GF-D8 (cell line): ENCODE measurements around the gene ZNF407.
A peak's percentile ranks its signal among the peaks of the same experiment; 100 is the strongest.

Experiments
- DNase-seq: peaks from one replicate; lab custom pipeline; 2025; lab: John Stamatoyannopoulos, UW

ZNF407 gene

DNA sequence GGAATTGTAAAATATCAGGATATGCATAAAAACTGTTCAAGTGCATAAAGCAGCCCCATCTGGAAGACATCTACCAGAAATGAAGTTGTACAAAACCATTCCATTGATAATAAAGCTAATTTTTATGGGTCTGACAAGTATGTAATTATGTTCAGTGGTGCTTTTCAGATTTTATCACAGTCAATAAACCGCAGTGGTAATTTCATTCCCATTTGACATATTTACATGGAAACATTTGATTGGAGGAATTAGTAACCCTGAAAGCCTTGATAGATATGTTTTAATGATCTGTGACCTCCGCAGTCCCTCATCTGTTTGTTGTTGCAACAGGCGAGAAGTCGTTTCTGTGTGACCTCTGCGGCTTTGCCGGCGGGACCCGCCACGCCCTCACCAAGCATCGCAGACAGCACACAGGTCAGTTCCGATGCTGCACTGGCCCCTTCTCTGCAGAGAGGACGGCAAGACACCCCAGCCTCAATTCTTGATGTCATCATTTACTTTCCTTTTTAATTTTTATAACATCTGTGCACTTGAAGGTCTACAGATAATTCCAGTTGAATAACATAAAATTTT, 283.1 kb downstream of the ZNF407 start:
- no peak for DNase-seq

DNA sequence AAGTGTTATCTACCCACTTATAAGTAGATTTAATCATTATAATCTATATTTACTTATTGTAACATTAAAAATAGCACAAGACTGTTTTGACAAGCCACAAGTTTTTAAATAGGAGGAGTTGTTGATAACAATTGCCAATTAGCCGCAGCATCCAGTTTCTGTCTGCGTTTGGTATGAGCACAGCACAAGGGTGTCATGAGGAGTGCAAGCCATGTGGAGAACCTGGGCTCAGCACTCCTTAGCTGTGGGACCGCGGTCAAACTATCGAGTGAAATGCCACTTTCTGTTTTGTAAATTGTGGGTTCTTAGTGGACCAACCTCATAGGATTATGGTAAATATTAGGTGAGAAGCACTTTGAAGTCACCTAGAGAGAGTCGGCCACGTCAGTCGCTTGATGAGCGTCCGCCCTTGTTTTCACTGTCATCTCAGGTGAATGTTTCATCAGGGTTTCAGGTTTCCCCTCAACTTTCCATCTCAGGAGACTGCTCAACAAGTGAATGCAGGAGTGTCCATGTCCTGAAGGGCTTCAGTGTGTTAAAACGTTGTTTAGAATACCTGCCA, 294.5 kb downstream of the ZNF407 start:
- no peak for DNase-seq

GRCh38 chr18:74895686-74896085, 298.0 kb downstream of the ZNF407 start:
- no peak for DNase-seq

DNA sequence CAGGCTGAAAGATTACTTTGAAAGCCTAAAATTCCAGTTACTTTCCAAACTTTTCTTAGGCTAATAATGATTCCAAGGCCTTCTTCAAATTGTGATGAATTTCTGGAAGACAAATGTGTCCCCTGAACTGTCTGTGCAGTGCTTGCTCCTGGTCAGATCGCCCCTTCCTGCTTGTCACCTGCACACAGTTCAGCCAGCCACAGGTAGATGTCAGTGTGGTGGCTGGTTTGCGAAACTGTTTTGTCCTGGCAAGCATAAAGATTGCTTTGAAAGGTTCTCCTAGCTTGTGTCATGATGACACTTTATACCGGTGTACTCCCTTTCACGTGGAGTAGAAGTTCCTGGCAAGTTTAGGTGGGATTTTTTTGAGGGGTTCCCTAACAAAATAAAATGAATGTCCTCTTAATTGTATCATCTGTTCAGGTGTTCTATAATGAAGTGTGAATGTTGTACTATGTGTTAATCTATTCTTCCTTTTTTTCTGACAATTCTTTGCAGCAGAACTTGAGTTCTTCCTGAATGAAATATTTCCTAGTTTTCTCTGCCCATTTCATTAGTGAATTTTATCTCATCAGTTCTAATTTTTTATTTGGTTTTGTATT, 298.8 kb downstream of the ZNF407 start:
- DNase-seq = no peak

DNA sequence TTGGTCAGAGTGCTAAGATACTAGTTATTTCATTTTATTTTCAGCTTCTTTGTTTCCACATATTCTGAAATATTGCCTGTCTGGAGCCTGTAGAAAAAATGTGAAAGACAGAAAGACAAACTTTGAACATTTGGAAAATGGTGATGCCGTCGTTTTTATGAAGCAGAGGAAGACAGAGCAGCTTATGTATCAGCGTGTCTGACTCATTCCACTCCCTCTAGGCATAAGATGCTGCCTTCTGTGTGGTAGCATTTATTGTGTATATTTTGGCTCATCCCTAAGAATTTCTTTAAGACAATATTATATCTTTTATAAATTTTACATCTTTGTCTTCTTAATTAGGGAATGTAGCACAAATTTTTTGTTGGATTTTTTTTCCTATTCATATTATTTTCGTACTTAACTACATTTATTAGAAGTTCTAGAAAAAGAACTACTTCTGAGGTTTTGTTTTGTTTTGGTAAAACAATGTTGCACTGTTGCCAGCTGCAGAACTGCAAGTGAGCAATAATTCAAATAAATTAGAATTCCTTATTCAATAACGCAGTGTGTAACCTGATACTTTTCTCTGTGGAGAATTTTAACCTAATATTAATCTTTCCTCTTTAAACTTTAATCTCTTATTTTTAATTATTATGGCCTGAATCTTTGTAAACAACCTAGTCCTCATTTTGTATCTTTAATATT, 300.4 kb downstream of the ZNF407 start:
- no peak for DNase-seq

DNA sequence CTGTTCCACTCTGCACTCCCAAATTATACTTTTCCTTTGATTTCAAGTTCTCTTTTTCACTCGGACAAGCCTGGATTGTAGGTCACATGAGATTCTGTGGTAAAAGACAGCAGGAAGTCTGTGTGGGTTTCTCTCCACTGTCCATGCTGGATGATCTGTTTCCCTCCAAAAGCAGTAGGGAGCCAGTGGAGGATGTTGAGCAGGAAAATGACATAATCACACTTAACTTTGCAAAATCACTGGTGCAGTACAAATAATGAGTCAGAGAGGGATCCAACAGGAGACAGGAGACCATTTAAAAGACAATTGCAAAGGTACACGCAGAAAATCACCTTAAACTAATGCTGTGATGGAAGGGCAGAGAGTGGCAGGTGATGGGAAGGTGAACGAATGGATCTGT, 301.3 kb downstream of the ZNF407 start:
- peak; percentile 33 for DNase-seq

GRCh38 chr18:74899554-74899953, 301.9 kb downstream of the ZNF407 start:
- DNase-seq = no peak

- no peak for DNase-seq
These were observed 303.9 kb downstream of the ZNF407 start for GRCh38 chr18:74901362-74902146.

DNA sequence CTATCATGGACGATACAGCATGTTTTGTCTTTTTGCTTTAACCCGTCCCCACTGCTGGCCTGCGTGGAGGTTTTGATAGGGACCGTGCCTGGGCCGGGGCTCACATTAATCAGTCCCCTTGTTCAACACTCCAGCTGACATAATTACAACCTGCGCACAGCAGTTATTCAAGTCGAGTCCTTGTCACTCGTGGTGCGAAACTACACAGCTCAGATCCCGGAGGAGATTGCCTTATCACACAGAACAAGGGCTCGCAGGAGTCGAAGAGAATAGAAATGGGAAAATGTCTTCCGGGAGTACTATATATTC, 304.4 kb downstream of the ZNF407 start:
- DNase-seq = no peak

GRCh38 chr18:74905247-74905646, 307.6 kb downstream of the ZNF407 start:
- no peak for DNase-seq

GRCh38 chr18:74906184-74906583, 308.5 kb downstream of the ZNF407 start:
- no peak for DNase-seq

- DNase-seq = no peak
These were observed 316.5 kb downstream of the ZNF407 start for GRCh38 chr18:74914052-74914591.

- no peak for DNase-seq
These were observed 317.0 kb downstream of the ZNF407 start for GRCh38 chr18:74914648-74915047.

DNA sequence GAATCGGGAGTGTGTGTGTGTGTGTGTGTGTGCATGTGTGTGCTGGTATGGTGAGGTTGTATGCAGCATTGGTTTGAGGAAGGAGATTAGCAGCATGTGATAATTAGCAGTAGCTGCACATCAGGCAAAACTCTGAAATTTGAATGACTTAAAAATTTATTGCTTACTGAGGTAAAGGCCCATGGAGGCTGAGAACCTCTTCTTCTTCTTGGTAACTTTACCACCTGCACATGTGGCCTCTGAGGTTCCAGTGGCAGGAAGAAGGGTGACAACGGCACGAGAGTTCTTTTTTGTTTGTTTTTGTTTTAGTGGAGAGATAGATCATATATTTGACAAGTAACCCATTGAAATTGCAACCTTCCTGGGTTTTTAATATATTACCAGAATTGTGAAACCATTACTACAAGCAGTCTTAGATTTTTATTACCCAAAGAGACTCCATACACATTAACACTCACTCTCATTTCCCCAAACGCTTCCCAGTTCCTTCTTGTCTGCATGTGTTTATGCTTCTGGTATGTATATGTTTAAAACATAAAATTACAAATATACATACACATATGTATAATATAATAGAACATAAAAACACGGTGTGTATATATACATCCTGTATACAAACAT, 319.2 kb downstream of the ZNF407 start:
- DNase-seq = no peak

DNA sequence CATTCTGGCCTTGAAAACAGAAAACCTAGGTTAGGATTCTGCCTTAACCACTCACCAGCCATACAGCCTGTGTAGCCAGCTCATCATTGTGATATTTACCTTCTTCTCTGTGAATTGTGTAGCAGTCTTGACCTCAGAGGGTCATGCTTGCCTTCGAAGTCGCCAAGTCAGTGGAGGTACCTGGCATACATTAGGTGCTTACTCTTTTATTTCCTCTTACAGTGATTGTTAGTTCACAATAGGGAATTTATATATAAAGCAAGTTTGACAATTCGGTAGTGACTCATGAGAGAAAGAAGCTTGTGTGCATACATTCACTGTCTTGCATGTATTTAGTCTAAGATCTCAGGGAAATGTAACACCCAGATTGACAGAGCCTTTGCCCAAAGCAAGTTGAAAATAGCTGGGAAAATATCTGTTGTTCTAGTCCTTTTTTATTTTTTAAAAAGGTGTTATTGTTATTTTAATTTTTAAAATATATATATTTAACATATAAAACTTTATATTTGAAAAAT, 320.7 kb downstream of the ZNF407 start:
- no peak for DNase-seq

DNA sequence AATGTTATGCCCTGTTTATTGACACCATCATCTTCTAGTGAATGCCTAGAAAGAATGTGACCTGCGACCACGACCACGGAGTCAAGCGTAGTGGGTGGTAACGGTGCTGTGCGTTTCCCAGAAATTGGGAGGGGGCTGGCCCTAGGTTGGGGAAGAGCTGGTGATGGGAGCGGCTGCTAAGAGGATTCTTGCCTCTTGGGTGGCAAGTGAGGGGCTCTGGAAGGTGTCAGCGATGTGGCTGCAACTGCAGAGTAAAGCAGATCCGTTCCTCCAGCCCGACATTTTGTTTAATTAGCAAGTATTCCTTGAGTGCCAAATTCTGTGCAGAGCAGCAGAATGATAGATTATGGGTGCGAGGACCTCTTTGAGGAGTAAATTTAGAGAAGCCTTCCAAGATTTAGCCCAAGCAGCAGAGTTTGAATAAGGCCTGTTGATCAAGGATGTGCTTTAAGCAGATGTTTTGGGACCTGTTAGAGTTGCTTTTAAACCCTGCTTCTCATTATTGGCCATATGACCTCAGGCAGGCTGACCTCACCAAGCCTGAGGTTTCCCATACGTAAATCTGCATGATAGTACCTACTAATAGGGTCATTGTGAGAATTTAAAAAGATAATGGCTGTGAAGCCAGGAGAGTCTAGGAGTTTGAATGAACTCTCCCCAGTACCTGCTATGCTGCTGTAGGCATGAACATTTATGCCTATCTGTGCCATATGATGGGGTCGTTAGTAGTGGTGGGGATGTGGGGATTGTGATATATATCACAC, 323.6 kb downstream of the ZNF407 start:
- DNase-seq = no peak

DNA sequence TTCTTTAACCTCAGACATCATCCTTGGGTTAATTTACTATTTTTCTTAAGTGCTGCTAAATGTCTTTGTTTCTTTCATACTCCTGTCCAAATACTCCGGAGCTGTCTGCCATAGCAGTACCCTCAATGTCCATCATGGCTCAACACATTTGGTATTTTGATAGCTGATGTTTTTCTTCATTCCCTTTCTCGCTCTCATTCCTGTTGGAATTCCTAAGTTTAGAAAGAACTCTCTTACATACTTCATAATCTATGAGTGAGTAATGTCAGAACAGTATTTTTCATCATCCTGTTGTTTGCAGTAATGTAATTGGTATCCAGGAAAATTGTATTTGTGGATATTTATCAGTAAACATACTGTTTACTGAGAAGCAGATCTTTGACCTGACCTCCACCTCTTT, 328.4 kb downstream of the ZNF407 start:
- DNase-seq = no peak

DNA sequence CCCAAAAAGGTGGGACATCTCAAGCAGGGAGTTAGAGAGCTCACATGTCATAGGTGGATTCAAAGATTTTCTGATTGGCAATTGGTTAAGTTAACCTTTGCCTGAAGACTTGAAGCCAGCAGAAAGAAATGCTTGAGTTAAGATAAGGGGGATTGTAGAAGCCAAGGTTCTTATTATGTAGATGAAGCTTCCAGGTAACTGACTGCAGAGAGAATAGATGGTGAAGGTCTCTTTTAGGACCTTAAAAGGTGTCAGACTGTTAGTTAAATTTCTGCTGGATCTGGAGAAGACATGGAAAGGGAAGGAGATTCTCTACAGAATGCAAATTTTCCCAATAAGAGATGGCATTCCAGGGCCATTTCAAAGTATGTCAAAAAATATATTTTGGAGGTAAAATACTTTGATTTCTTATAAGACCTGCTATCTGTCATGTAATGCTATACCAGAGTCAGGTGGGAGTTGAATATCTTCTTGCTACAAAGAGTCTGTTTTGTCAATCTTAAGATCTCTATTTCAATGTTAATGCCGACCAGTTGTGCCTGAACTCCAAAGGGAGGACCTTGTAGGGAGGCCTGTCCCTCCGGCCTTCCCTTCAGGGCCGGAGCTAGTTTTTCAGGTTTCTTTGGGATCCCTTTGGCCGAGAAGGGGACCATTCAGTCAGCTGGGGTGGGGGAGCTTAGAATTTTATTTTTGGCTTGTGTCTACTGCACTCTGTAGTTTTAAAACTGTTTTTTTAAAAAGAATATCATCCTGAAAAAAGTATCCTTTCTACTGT, 330.7 kb downstream of the ZNF407 start:
- DNase-seq = no peak

DNA sequence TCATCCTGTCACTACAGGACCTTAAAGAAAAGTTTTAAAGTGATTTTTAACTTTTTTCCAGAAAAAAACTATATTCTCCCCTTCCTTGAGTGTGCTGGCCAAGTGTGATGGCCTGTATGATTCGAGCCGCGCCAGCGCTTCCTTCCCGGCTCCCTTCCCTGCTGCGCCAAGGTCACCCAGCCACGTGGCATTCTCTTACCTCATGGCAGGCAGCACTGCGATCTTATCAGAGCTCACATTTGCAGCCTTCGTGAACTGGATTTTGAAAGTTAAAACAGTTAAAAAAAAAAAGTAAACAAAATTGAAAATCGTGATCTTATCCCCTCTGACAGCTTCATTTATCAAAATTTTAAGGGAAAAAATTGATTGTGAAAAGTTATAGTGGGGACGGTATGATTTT, 331.4 kb downstream of the ZNF407 start:
- no peak for DNase-seq

GRCh38 chr18:74930616-74931015, 332.9 kb downstream of the ZNF407 start:
- no peak for DNase-seq
